Gastroesophageal sphincter (tissue), 4 donors: ENCODE data around the gene SYNGR2. TPM values are rescaled to one million over a fixed set of nuclear protein-coding genes. Genes with fewer than 3 reads are reported as not detected.

Experiments used
- ATAC-seq: fragments of 150-250 bp; one replicate; pipeline ENCODE4 v1.9.1; 2016; ENCODE audit warnings: mild to moderate bottlenecking, moderate library complexity
- H3K27ac ChIP-seq, 4 donors: fragments of 200-600 bp; sonication (generic) in 3 of 4; 1 replicate in 3 of 4; 2 replicates in 1 of 4; pipeline ENCODE4 v1.5.1; 2016 to 2019
- H3K27me3 ChIP-seq: fragments of 200-600 bp; sonication (generic); one replicate; pipeline ENCODE4 v1.5.1; 2019
- H3K36me3 ChIP-seq, 2 donors: fragments of 200-600 bp; sonication (generic); one replicate each; pipeline ENCODE4 v1.5.1; 2019; ENCODE audit warnings: control low read depth in 1 of 2
- H3K4me1 ChIP-seq, 3 donors: fragments of 200-600 bp; sonication (generic); 1 replicate in 2 of 3; 2 replicates in 1 of 3; pipeline ENCODE4 v1.5.1; 2016 to 2019; ENCODE audit warnings: control low read depth in 2 of 3
- H3K4me3 ChIP-seq, 2 donors: fragments of 200-600 bp; sonication (generic); one replicate each; pipeline ENCODE4 v1.5.1; 2019; ENCODE audit warnings: mild to moderate bottlenecking in 1 of 2, moderate library complexity in 1 of 2
- H3K9me3 ChIP-seq, 3 donors: fragments of 200-600 bp; sonication (generic); one replicate each; pipeline ENCODE4 v1.5.1; 2017 to 2019; ENCODE audit warnings: control low read depth in 2 of 3
- EP300 ChIP-seq: sonication (generic); formaldehyde crosslinking; IDR thresholded peaks from one replicate; pipeline ENCODE4 v1.6.1; 2017; ENCODE audit warnings: antibody characterized with exemption, mild to moderate bottlenecking
- POLR2A ChIP-seq, 2 donors: fragments of 450-650 bp; IDR thresholded peaks; one replicate each; pipeline ENCODE4 v1.6.1; 2017; ENCODE audit warnings: antibody characterized with exemption in 2 of 2, mild to moderate bottlenecking in 2 of 2, moderate library complexity in 1 of 2
- POLR2AphosphoS5 ChIP-seq: sonication (generic); formaldehyde crosslinking; IDR thresholded peaks from one replicate; pipeline ENCODE4 v1.6.1; 2017; ENCODE audit warnings: antibody characterized with exemption
- WGBS, 2 donors: methylation state at CpG; one replicate each; pipeline ENCODE4 v1.1.5; 2018; ENCODE audit warnings: low coverage in 1 of 2; 5-methylcytosine and 5-hydroxymethylcytosine counted together
- total RNA-seq, 4 donors: library from RNA; depleted of rRNA; stranded (reverse); fragments of >200 nt; gene quantifications; one replicate each; pipeline ENCODE4 v1.1.0, GENCODE V29; 2016
- TF ChIP-seq, protein P1 (sequence below), 4 experiments: fragments of 200-600 bp in 2 of 4; fragments of 450-650 bp in 2 of 4; sonication (generic) in 1 of 4; IDR thresholded peaks; one replicate each; pipeline ENCODE4 v1.5.1; 2017 to 2019; ENCODE audit warnings: antibody characterized with exemption in 4 of 4, mild to moderate bottlenecking in 2 of 4, moderate library complexity in 2 of 4

The SYNGR2 gene
- total RNA-seq, 4 donors from 2014 or later: 49.9 to 151 (median 81.2) TPM

DNA sequence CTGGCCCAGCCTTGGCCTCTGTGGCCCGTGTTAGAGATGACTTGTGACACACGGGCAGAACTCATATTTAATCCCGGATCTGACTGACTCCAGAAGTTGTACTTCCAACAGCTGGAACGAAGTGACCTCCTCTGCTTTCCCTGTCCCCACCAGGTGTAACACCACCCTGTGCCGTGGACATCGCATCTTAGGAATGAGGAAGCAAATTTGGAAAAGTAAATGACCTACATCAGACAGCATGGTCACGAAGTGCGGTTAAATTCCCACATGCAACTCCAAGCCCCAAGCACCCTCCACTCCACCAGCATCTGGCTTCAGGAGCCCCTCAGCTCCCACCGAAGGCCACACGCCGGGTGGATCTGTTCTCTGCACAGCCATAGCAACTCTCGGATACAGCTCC, 15.5 kb downstream of the SYNGR2 start:
- no peak for ATAC-seq
- Histone ChIP-seq H3K27me3 (no peaks in the 10 kb centered on the region), H3K27ac (peak overlapping the region; percentile 11 to 84 (median 77)), H3K4me1 (peaks cover 5 to 93% (median 31%) of the 10 kb centered on the region in 3 donors), H3K9me3 (no peaks in the 10 kb centered on the region), H3K4me3 (no peak overlapping the region), H3K36me3 (no peaks in the 10 kb centered on the region)
- TF ChIP-seq POLR2A (IDR thresholded peaks at IDR 0.05): no peak
- no peak for TF ChIP-seq EP300
- TF ChIP-seq, protein P1, sequence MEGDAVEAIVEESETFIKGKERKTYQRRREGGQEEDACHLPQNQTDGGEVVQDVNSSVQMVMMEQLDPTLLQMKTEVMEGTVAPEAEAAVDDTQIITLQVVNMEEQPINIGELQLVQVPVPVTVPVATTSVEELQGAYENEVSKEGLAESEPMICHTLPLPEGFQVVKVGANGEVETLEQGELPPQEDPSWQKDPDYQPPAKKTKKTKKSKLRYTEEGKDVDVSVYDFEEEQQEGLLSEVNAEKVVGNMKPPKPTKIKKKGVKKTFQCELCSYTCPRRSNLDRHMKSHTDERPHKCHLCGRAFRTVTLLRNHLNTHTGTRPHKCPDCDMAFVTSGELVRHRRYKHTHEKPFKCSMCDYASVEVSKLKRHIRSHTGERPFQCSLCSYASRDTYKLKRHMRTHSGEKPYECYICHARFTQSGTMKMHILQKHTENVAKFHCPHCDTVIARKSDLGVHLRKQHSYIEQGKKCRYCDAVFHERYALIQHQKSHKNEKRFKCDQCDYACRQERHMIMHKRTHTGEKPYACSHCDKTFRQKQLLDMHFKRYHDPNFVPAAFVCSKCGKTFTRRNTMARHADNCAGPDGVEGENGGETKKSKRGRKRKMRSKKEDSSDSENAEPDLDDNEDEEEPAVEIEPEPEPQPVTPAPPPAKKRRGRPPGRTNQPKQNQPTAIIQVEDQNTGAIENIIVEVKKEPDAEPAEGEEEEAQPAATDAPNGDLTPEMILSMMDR (IDR thresholded peaks at IDR 0.05): no peak
- TF ChIP-seq POLR2AphosphoS5: no peak
- WGBS, 2 donors: 67 to 89% methylated on average over 6 to 8 of the region's 12 CpGs

DNA sequence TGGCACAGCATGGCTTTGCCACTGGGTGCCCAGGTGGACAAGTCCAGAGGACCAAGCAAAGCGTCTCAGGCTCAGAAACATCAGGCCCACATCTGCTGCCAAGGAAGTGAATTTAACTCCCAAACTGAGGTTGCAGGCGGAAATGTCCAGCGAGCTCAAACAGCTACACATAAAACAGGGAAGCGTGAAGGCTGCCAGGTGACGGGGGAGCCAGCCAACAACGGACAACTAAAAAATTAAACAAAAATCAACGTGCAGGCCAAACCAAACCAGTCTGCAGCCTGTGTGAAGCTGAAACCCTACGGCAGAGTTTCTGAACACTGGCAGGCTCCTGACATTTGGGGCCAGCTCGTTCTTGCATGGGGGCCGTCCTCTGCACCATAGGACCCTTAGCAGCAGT, 16.0 kb downstream of the SYNGR2 start:
- H3K4me1 ChIP-seq: peaks cover 5 to 89% (median 31%) of the 10 kb centered on the region in 3 donors
- no peak for ATAC-seq
- no peaks in the 10 kb centered on the region for H3K9me3 ChIP-seq
- TF ChIP-seq, protein P1 (IDR thresholded peaks at IDR 0.05): no peak
- TF ChIP-seq POLR2A (IDR thresholded peaks at IDR 0.05): no peak
- no peak for TF ChIP-seq EP300
- no peak for TF ChIP-seq POLR2AphosphoS5
- no peaks in the 10 kb centered on the region for H3K36me3 ChIP-seq
- H3K27me3 ChIP-seq: no peaks in the 10 kb centered on the region
- no peak overlapping the region for H3K4me3 ChIP-seq
- peak overlapping the region; percentile 11 to 84 (median 77) for H3K27ac ChIP-seq
- WGBS, 2 donors: 13 to 25% methylated on average over 4 to 10 of the region's 10 CpGs

DNA sequence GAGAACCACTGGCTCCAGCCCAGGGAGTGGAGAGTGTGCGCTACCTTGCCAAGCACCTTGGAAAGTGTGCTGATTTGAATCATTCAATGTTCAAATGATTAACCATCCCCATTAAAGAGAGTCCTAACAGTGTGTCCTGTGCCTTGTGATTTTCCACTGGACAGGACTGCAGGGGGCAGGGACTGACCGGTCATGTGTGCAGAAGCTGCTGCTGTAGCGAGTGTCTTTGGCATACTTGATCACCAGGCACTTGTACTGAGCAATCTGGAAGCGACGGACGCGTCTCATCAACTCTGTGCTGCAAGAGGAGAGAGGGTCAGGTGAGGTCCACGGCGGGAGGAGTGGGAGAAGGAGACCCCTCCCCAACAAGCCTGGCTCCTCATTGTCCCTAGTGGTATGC, 16.5 kb downstream of the SYNGR2 start:
- WGBS, 2 donors: 44 to 63% methylated on average over 7 to 8 of the region's 9 CpGs
- H3K4me3 ChIP-seq: peak overlapping the region in 1 of 2 donors; percentile 55
- no peaks in the 10 kb centered on the region for H3K36me3 ChIP-seq
- peak; percentile 26 for ATAC-seq
- peak in 1 of 2 donors; percentile 19 for TF ChIP-seq POLR2A (IDR thresholded peaks at IDR 0.05)
- TF ChIP-seq, protein P1 (IDR thresholded peaks at IDR 0.05): no peak
- no peaks in the 10 kb centered on the region for H3K9me3 ChIP-seq
- H3K4me1 ChIP-seq: peaks cover 5 to 84% (median 28%) of the 10 kb centered on the region in 3 donors
- H3K27ac ChIP-seq: peak overlapping the region; percentile 40 to 84 (median 77)
- H3K27me3 ChIP-seq: no peaks in the 10 kb centered on the region

DNA sequence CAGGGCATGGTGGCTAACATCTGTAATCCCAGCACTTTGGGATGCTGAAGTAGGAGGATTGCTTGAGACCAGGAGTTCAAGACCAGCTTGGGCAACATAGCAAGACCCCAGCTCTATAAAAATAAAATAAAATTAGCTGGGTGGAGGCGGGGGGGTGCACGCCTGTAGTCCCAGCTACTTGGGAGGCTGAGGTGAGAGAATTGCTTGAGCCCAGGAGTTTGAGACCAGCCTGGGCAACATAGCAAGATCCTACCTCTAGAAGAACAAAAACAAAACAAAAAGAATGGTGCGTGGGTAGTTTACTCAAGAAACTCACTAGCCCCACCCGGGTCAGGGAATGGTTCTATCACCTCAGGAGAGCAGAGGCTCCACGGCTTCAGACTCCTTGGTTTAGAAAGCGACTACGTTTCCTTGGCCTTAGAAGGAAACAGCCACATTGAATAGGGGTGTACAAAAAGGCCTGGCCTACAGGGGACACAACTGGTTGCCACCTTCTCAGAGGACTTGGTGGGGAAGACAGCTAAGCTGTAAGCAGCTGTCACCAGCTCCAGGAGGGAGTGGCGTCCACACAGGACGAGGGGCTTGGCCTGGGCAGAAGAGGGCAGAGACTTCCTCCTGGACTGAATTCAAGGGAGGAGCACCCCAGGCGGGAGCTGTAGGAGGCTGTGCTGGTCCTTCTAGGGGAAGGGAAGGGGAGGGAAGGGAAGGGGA, 17.8 kb downstream of the SYNGR2 start:
- Histone ChIP-seq H3K4me1 (peaks cover 5 to 78% (median 22%) of the 10 kb centered on the region in 3 donors), H3K4me3 (peak overlapping the region; percentile 14 to 55), H3K27ac (peak overlapping the region; percentile 40 to 84 (median 77))

More for the DNA sequence above, 17.8 kb downstream of the SYNGR2 start:
- Histone ChIP-seq H3K36me3 (peaks cover 0 to 5% of the 10 kb centered on the region in 2 donors), H3K27me3 (no peaks in the 10 kb centered on the region), H3K9me3 (no peaks in the 10 kb centered on the region)
- TF ChIP-seq POLR2A (IDR thresholded peaks at IDR 0.05) (no peak), POLR2AphosphoS5 (no peak), EP300 (no peak)
- TF ChIP-seq, protein P1 (IDR thresholded peaks at IDR 0.05): no peak
- WGBS, 2 donors: 40 to 72% methylated on average over 3 to 8 of the region's 10 CpGs
- peak; percentile 14 for ATAC-seq
